Measurements from ENCODE around the gene CLASP2. TPM values are rescaled to one million over a fixed set of nuclear protein-coding genes. Genes with fewer than 3 reads are reported as not detected.
"Not testable (repeated sequence)": the region's sequence is repeated elsewhere in the genome, so short reads cannot be mapped to it uniquely, and the experiment has no call there.

Gene CLASP2
- total RNA-seq, 1 experiment from 2014 or later = 41.1 TPM

- Histone ChIP-seq H3K4me3 (ENCODE audit: insufficient read depth, low read depth, low read length) (no peak overlapping the region), H3K27me3 (ENCODE audit: control insufficient read depth, insufficient read depth, low read length) (no peaks in the 10 kb centered on the region), H3K36me3 (replicated peaks; ENCODE audit: control insufficient read depth, insufficient read depth, low read length) (no peaks in the 10 kb centered on the region)
- no peak for DNase-seq
Observed at GRCh38 chr3:33663042-33663441, 55.0 kb downstream of the CLASP2 start.

- Histone ChIP-seq H3K27me3 (ENCODE audit: control insufficient read depth, insufficient read depth, low read length) (no peaks in the 10 kb centered on the region), H3K36me3 (replicated peaks; ENCODE audit: control insufficient read depth, insufficient read depth, low read length) (no peaks in the 10 kb centered on the region), H3K4me3 (ENCODE audit: insufficient read depth, low read depth, low read length) (no peak overlapping the region)
- peak; percentile 9 for DNase-seq
Observed at GRCh38 chr3:33659856-33660434, 58.1 kb downstream of the CLASP2 start.

- H3K27me3 ChIP-seq (ENCODE audit: control insufficient read depth, insufficient read depth, low read length) = no peaks in the 10 kb centered on the region
- peak overlapping the region; percentile 1; the same call in 1 of the 2 replicates for H3K4me3 ChIP-seq (ENCODE audit: insufficient read depth, low read depth, low read length)
- DNase-seq = peak; percentile 63
- no peaks in the 10 kb centered on the region for H3K36me3 ChIP-seq (replicated peaks; ENCODE audit: control insufficient read depth, insufficient read depth, low read length)
Observed at GRCh38 chr3:33658991-33659848, 58.8 kb downstream of the CLASP2 start.

GRCh38 chr3:33658621-33658990 is 59.4 kb downstream of the CLASP2 start:
- Histone ChIP-seq H3K27me3 (ENCODE audit: control insufficient read depth, insufficient read depth, low read length) (no peaks in the 10 kb centered on the region), H3K36me3 (replicated peaks; ENCODE audit: control insufficient read depth, insufficient read depth, low read length) (no peaks in the 10 kb centered on the region), H3K4me3 (ENCODE audit: insufficient read depth, low read depth, low read length) (no peak overlapping the region)
- DNase-seq = no peak

GRCh38 chr3:33658039-33658438 is 60.0 kb downstream of the CLASP2 start:
- DNase-seq = no peak
- no peaks in the 10 kb centered on the region for H3K36me3 ChIP-seq (replicated peaks; ENCODE audit: control insufficient read depth, insufficient read depth, low read length)
- no peak overlapping the region for H3K4me3 ChIP-seq (ENCODE audit: insufficient read depth, low read depth, low read length)
- no peaks in the 10 kb centered on the region for H3K27me3 ChIP-seq (ENCODE audit: control insufficient read depth, insufficient read depth, low read length)

GRCh38 chr3:33652736-33653135 is 65.3 kb downstream of the CLASP2 start:
- DNase-seq = no peak
- H3K4me3 ChIP-seq (ENCODE audit: insufficient read depth, low read depth, low read length) = no peak overlapping the region
- no peaks in the 10 kb centered on the region for H3K27me3 ChIP-seq (ENCODE audit: control insufficient read depth, insufficient read depth, low read length)
- H3K36me3 ChIP-seq (replicated peaks; ENCODE audit: control insufficient read depth, insufficient read depth, low read length) = no peaks in the 10 kb centered on the region

GRCh38 chr3:33651101-33651500 is 67.0 kb downstream of the CLASP2 start:
- not testable (repeated sequence) for H3K27me3 ChIP-seq (ENCODE audit: control insufficient read depth, insufficient read depth, low read length); DNase-seq; H3K4me3 ChIP-seq (ENCODE audit: insufficient read depth, low read depth, low read length); H3K36me3 ChIP-seq (replicated peaks; ENCODE audit: control insufficient read depth, insufficient read depth, low read length)

- H3K4me3 ChIP-seq (ENCODE audit: insufficient read depth, low read depth, low read length) = no peak overlapping the region
- no peaks in the 10 kb centered on the region for H3K27me3 ChIP-seq (ENCODE audit: control insufficient read depth, insufficient read depth, low read length)
- DNase-seq = no peak
Observed at GRCh38 chr3:33650495-33650894, 67.6 kb downstream of the CLASP2 start.

GRCh38 chr3:33648793-33649192 is 69.3 kb downstream of the CLASP2 start:
- DNase-seq = no peak
- Histone ChIP-seq H3K36me3 (replicated peaks; ENCODE audit: control insufficient read depth, insufficient read depth, low read length) (0 out of 2 replicates have a peak, but pooled peaks cover 1% of the 10 kb centered on the region), H3K27me3 (ENCODE audit: control insufficient read depth, insufficient read depth, low read length) (no peaks in the 10 kb centered on the region), H3K4me3 (ENCODE audit: insufficient read depth, low read depth, low read length) (no peak overlapping the region)

More at GRCh38 chr3:33650495-33650894, 67.6 kb downstream of the CLASP2 start:
- no peaks in the 10 kb centered on the region for H3K36me3 ChIP-seq (replicated peaks; ENCODE audit: control insufficient read depth, insufficient read depth, low read length)

- H3K36me3 ChIP-seq (replicated peaks; ENCODE audit: control insufficient read depth, insufficient read depth, low read length) = 0 out of 2 replicates have a peak, but pooled peaks cover 1% of the 10 kb centered on the region
- DNase-seq = no peak
- no peaks in the 10 kb centered on the region for H3K27me3 ChIP-seq (ENCODE audit: control insufficient read depth, insufficient read depth, low read length)
- no peak overlapping the region for H3K4me3 ChIP-seq (ENCODE audit: insufficient read depth, low read depth, low read length)
Observed at GRCh38 chr3:33646406-33646805, 71.6 kb downstream of the CLASP2 start.

GRCh38 chr3:33645060-33645647 is 72.9 kb downstream of the CLASP2 start:
- peak; percentile 35 for DNase-seq
- no peak overlapping the region for H3K4me3 ChIP-seq (ENCODE audit: insufficient read depth, low read depth, low read length)

GRCh38 chr3:33644582-33644981 is 73.5 kb downstream of the CLASP2 start:
- H3K36me3 ChIP-seq (replicated peaks; ENCODE audit: control insufficient read depth, insufficient read depth, low read length) = 0 out of 2 replicates have a peak, but pooled peaks cover 1% of the 10 kb centered on the region
- DNase-seq = no peak
- no peak overlapping the region for H3K4me3 ChIP-seq (ENCODE audit: insufficient read depth, low read depth, low read length)
- no peaks in the 10 kb centered on the region for H3K27me3 ChIP-seq (ENCODE audit: control insufficient read depth, insufficient read depth, low read length)

More at GRCh38 chr3:33645060-33645647, 72.9 kb downstream of the CLASP2 start:
- Histone ChIP-seq H3K36me3 (replicated peaks; ENCODE audit: control insufficient read depth, insufficient read depth, low read length) (0 out of 2 replicates have a peak, but pooled peaks cover 1% of the 10 kb centered on the region), H3K27me3 (ENCODE audit: control insufficient read depth, insufficient read depth, low read length) (no peaks in the 10 kb centered on the region)

- Histone ChIP-seq H3K4me3 (ENCODE audit: insufficient read depth, low read depth, low read length) (no peak overlapping the region), H3K27me3 (ENCODE audit: control insufficient read depth, insufficient read depth, low read length) (no peaks in the 10 kb centered on the region), H3K36me3 (replicated peaks; ENCODE audit: control insufficient read depth, insufficient read depth, low read length) (0 out of 2 replicates have a peak, but pooled peaks cover 1% of the 10 kb centered on the region)
- DNase-seq = no peak
Observed at GRCh38 chr3:33642806-33643205, 75.2 kb downstream of the CLASP2 start.

GRCh38 chr3:33639889-33640288 is 78.2 kb downstream of the CLASP2 start:
- no peak for DNase-seq
- no peaks in the 10 kb centered on the region for H3K27me3 ChIP-seq (ENCODE audit: control insufficient read depth, insufficient read depth, low read length)
- 0 out of 2 replicates have a peak, but pooled peaks cover 1% of the 10 kb centered on the region for H3K36me3 ChIP-seq (replicated peaks; ENCODE audit: control insufficient read depth, insufficient read depth, low read length)
- H3K4me3 ChIP-seq (ENCODE audit: insufficient read depth, low read depth, low read length) = no peak overlapping the region

GRCh38 chr3:33637482-33637881 is 80.6 kb downstream of the CLASP2 start:
- no peak for DNase-seq
- H3K27me3 ChIP-seq (ENCODE audit: control insufficient read depth, insufficient read depth, low read length) = no peaks in the 10 kb centered on the region
- H3K36me3 ChIP-seq (replicated peaks; ENCODE audit: control insufficient read depth, insufficient read depth, low read length) = no peaks in the 10 kb centered on the region
- no peak overlapping the region for H3K4me3 ChIP-seq (ENCODE audit: insufficient read depth, low read depth, low read length)

All from H7 (cell line).